Endothelial cell of umbilical vein (primary cell): ENCODE measurements around the gene CTBS. TPM values are rescaled to one million over a fixed set of nuclear protein-coding genes. Genes with fewer than 3 reads are reported as not detected.
"Not testable (repeated sequence)": the region's sequence is repeated elsewhere in the genome, so short reads cannot be mapped to it uniquely, and the experiment has no call there.

ENCODE experiments used
- BruUV-seq: library from RNA; stranded (reverse); fragments of 400-500 nt; replicated peaks from 2 replicates; lab custom pipeline; 2021; lab: Mats Ljungman, UMichigan
- CTCF ChIA-PET: fragments of 300-600, 350-600 bp; sonication (Branson Sonifier 250); formaldehyde crosslinking; loops from one replicate; lab custom pipeline; 2021; ENCODE audit warnings: antibody characterized with exemption, inconsistent platforms; lab: Charles Lee
- POLR2A ChIA-PET: fragments of 300-600, 350-600 bp; sonication (Branson Sonifier 250); formaldehyde crosslinking; loops from one replicate; lab custom pipeline; 2021; ENCODE audit warnings: antibody characterized with exemption, inconsistent platforms; lab: Charles Lee
- DNase-seq: peaks from one replicate; pipeline ENCODE4 v3.0.0-alpha.2; 2011; ENCODE audit warnings: low read depth, low spot score
- FAIRE-seq: peaks from 2 replicates; lab custom pipeline; 2011; peaks lifted over from hg19 to GRCh38; lab: Jason Lieb, UNC
- H2AFZ ChIP-seq: 2 replicates; pipeline ENCODE4 v1.6.0; 2012; ENCODE audit warnings: low read depth, low read length, control low read depth, inconsistent platforms
- H3K27ac ChIP-seq: 2 replicates; pipeline ENCODE4 v1.5.1; 2011; ENCODE audit warnings: low read depth, mild to moderate bottlenecking, control low read depth, low read length, moderate library complexity; ENCODE audit not compliant: insufficient read depth
- H3K27me3 ChIP-seq, 2 experiments: 2 replicates each; pipeline versions ENCODE4 v1.6.0 to v1.6.1; 2011; ENCODE audit warnings: low read length in 2 of 2, mixed read lengths in 1 of 2; ENCODE audit not compliant: control insufficient read depth in 2 of 2, insufficient read depth in 2 of 2
- H3K36me3 ChIP-seq, 2 experiments: 2 replicates in 1 of 2; 3 replicates in 1 of 2; pipeline ENCODE4 v1.5.1; 2011; ENCODE audit warnings: low read length in 2 of 2, mild to moderate bottlenecking in 1 of 2, moderate library complexity in 1 of 2; ENCODE audit not compliant: control insufficient read depth in 2 of 2, insufficient read depth in 2 of 2; ENCODE audit errors: extremely low read depth in 1 of 2
- H3K4me1 ChIP-seq: 3 replicates; pipeline ENCODE4 v1.5.1; 2011; ENCODE audit warnings: mild to moderate bottlenecking, low read length; ENCODE audit not compliant: control insufficient read depth, insufficient read depth; ENCODE audit errors: extremely low read depth
- H3K4me2 ChIP-seq: 2 replicates; pipeline ENCODE4 v1.6.1; 2011; ENCODE audit warnings: low read length, control low read depth, mixed read lengths; ENCODE audit not compliant: insufficient read depth
- H3K4me3 ChIP-seq, 3 experiments: fragments of 200-600 bp in 1 of 3; sonication (generic), shearing (Covaris generic) in 1 of 3; replicated peaks in 1 of 3; 2 replicates each; pipeline ENCODE4 v1.5.1; 2011 to 2016; ENCODE audit warnings: control low read depth in 3 of 3, low read length in 3 of 3, mild to moderate bottlenecking in 2 of 3, inconsistent platforms in 1 of 3, low read depth in 1 of 3, moderate library complexity in 1 of 3; ENCODE audit not compliant: insufficient read depth in 1 of 3
- H3K79me2 ChIP-seq: 2 replicates; pipeline ENCODE4 v1.6.0; 2012; ENCODE audit warnings: low read length, inconsistent platforms; ENCODE audit not compliant: control insufficient read depth, insufficient read depth
- H3K9ac ChIP-seq: replicated peaks from 2 replicates; pipeline ENCODE3; 2011; ENCODE audit warnings: low read length, control low read depth; ENCODE audit not compliant: insufficient read depth; ENCODE audit errors: extremely low read depth
- H3K9me1 ChIP-seq: replicated peaks from 3 replicates; pipeline ENCODE4 v1.6.0; 2011; ENCODE audit warnings: mild to moderate bottlenecking, low read length; ENCODE audit not compliant: control insufficient read depth, insufficient read depth; ENCODE audit errors: extremely low read depth
- H3K9me3 ChIP-seq: replicated peaks from 2 replicates; pipeline ENCODE4 v1.5.1; 2012; ENCODE audit warnings: low read length, inconsistent platforms; ENCODE audit not compliant: control insufficient read depth, insufficient read depth
- H4K20me1 ChIP-seq: replicated peaks from 2 replicates; pipeline ENCODE3; 2011; ENCODE audit warnings: mild to moderate bottlenecking, low read length; ENCODE audit not compliant: control insufficient read depth, insufficient read depth; ENCODE audit errors: extremely low read depth
- EZH2 ChIP-seq: IDR thresholded peaks from 2 replicates; pipeline ENCODE4 v1.6.1; 2012; ENCODE audit warnings: borderline replicate concordance, low read depth, mild to moderate bottlenecking, moderate library complexity, low read length, inconsistent platforms; ENCODE audit not compliant: severe bottlenecking
- JUN ChIP-seq: IDR thresholded peaks from 2 replicates; pipeline ENCODE4 v1.6.1; 2011; ENCODE audit warnings: borderline replicate concordance, low read depth; ENCODE audit not compliant: insufficient read length, insufficient read depth
- MYC ChIP-seq: IDR thresholded peaks from one replicate; pipeline ENCODE4 v1.6.1; 2011; ENCODE audit warnings: mild to moderate bottlenecking, low read depth, low read length
- dilution Hi-C: fragments of 300-500 bp; cut with MboI; formaldehyde crosslinking; loops from one replicate; pipeline ENCODE4 v1.15.0; 2019; ENCODE audit warnings: low sequenced_read_pairs; ENCODE audit not compliant: extremely low pct_ligation_motif_present
- intact Hi-C: fragments of 100-400 bp; cut with micrococcal nuclease; formaldehyde crosslinking; loops from one replicate; pipeline ENCODE4 v1.10.0; 2022
- polyA plus RNA-seq, 4 experiments: library from polyadenylated mRNA; depleted of rRNA in 3 of 4; stranded (reverse) in 3 of 4; unstranded in 1 of 4; fragments of >200 nt; gene quantifications; 2 replicates each; pipeline versions ENCODE4 v1.2.1 to v1.2.3, GENCODE V29; 2011 to 2012; ENCODE audit warnings: missing spikeins in 1 of 4
- total RNA-seq: library from RNA; stranded (reverse); gene quantifications from 2 replicates; pipeline ENCODE4 v1.2.3, GENCODE V29; 2021

CTBS gene
- total and polyA plus RNA-seq, 2 donors (not counting 3 experiments of a cell fraction or from before 2014, with no cell fraction given) = 11.4 to 14.3 TPM

DNA sequence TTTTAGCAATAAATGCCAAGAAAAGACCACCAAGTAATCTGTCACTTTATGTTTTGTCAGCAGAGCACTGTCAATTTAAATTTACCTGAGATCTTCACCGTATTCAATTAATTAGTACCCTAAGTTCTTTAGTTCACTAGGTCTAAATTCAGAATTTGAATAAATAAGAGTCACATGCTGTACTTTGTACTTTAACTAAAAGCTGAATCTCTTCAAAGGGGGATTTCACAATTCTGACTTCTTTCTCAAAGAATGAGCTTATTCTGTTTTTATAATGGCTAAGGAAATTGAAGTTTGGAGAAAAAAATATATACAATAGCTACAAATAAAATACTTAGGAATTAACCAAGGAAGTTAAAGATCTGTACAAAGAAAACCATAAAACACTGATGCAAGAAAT, 65.7 kb downstream of the CTBS start:
- no peaks in the 10 kb centered on the region for H3K9me1 ChIP-seq
- dilution Hi-C loops (no loop called here), intact Hi-C loops (loop anchor here (10.0 kb wide), 1 partner anchor 766 kb away; the partner anchor contains the start of gene BCL10)
- no peak for FAIRE-seq
- peaks cover 3% of the 10 kb centered on the region for H4K20me1 ChIP-seq
- H3K79me2 ChIP-seq = peaks cover 22% of the 10 kb centered on the region
- no peak overlapping the region for H3K4me2 ChIP-seq
- TF ChIP-seq JUN (no peak), EZH2 (no peak), MYC (no peak)
- H3K27ac ChIP-seq = no peak overlapping the region
- H3K9me3 ChIP-seq = no peaks in the 10 kb centered on the region
- ChIA-PET POLR2A (no interaction called here), CTCF (interaction anchor here (0.7 to 1.6 kb wide), 2 partner anchors 245 to 367 kb away, joined by 3 to 4 read pairs; no protein-coding TSS in a partner anchor)
- BruUV-seq = no TSS peak
- no peak overlapping the region for H3K9ac ChIP-seq
- no peak overlapping the region for H2AFZ ChIP-seq
- DNase-seq = no peak
- no peaks in the 10 kb centered on the region for H3K36me3 ChIP-seq
- peaks cover 18% of the 10 kb centered on the region for H3K4me1 ChIP-seq
- no peak overlapping the region for H3K4me3 ChIP-seq
- no peaks in the 10 kb centered on the region for H3K27me3 ChIP-seq

DNA sequence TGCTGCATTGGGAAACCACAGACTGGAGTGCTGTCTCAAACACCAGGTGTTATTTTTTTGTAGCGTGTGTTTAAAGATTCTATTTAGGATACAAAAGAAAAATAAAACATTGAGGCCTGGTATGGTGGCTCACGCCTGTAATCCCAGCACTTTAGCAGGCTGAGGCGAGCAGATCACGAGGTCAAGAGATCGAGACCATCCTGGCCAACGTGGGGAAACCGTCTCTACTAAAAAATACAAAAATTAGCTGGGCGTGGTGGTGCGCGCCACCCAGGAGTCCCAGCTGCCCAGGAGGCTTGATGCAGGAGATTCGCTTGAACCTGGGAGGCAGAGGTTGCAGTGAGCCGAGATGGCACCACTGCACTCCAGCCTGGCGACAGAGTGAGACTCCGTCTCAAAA, 66.4 kb downstream of the CTBS start:
- DNase-seq, dilution Hi-C loops, H3K9me1 ChIP-seq, H3K9ac ChIP-seq, H3K4me2 ChIP-seq, H3K36me3 ChIP-seq, POLR2A ChIA-PET, FAIRE-seq, H3K9me3 ChIP-seq, H3K4me3 ChIP-seq, BruUV-seq, H3K27ac ChIP-seq, H2AFZ ChIP-seq, H4K20me1 ChIP-seq, H3K27me3 ChIP-seq, CTCF ChIA-PET: not testable (repeated sequence)
- intact Hi-C loops = loop anchor here (2.0 to 10.0 kb wide), 3 partner anchors 363 to 767 kb away; partner anchors contain the start of genes BCL10 and PRKACB
- Histone ChIP-seq H3K4me1 (peaks cover 23% of the 10 kb centered on the region), H3K79me2 (peaks cover 28% of the 10 kb centered on the region)
